Measurements from ENCODE around the gene DOCK8.

DNA sequence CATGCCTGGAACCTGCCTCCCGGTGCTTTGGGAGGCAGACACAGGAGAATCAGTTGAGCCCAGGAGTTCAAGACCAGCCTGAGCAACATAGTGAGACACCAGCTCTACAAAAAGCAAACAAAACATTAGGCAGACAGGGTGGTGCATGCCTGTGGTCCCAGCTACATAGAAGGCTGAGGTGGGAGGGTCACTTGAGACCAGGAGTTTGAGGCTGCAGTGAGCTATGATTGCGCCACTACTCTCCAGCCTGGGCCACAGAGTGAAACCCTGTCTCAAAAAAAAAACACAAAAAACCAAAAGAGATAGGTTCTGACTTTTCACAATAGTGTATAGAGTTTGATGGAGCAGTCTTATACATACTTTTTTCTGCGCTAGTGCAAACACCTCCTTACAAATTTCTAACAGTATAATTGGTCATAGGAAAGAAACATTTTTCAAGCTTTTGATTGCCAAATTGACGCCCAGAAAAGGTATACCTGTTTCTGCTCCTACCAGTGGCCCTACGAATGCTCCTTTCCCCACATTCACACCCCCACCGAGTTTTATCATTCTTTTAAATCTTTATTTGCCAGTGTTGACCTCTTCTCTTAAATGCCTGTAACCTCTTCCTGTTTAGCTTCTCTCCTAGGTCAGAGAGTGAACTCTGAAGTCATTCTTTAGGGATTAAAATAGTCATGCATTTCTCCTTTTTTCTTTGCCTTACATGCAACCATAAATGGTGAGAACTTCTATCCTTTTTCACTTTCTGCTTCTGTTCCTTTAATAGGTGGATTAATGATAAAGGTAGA, 7.5 kb downstream of the DOCK8 start:
- TF ChIP-seq CTCF (IDR thresholded peaks at IDR 0.05): no peak
- TF ChIP-seq POLR2A (IDR thresholded peaks at IDR 0.05): no peak
